ENCODE results near the gene RRP12. TPM values are rescaled to one million over a fixed set of nuclear protein-coding genes. Genes with fewer than 3 reads are reported as not detected.

RRP12 gene
- total RNA-seq, 1 experiment from 2014 or later, result 86.7 TPM

GRCh38 chr10:97336006-97336405 lies 65.1 kb downstream of the RRP12 start:
- Mint-ChIP-seq H3K27ac (ENCODE audit: low read depth, unreplicated experiment) (peak overlapping the region; percentile 98), H3K4me1 (ENCODE audit: insufficient read depth, unreplicated experiment) (peaks cover 24% of the 10 kb centered on the region), H3K36me3 (ENCODE audit: insufficient read depth, unreplicated experiment) (peaks cover 16% of the 10 kb centered on the region), H3K27me3 (ENCODE audit: insufficient read depth, unreplicated experiment) (no peaks in the 10 kb centered on the region), H3K9me3 (ENCODE audit: unreplicated experiment) (no peaks in the 10 kb centered on the region), H3K4me3 (ENCODE audit: unreplicated experiment) (peak overlapping the region; percentile 93)
- ChIA-PET CTCF (interaction anchor here (0.7 kb wide), 1 partner anchor 23 kb away, joined by 3 read pairs; no protein-coding TSS in a partner anchor), POLR2A (interaction anchor here (1.2 to 8.8 kb wide), 3 partner anchors 17 to 64 kb away, joined by 10 to 158 read pairs (median 69); partner anchors contain the start of genes FRAT1 and RRP12)
- no peak for TF ChIP-seq CTCF (IDR thresholded peaks at IDR 0.05; ENCODE audit: unreplicated experiment)
- no peak for DNase-seq (ENCODE audit: unreplicated experiment)
- no TSS peak for BruUV-seq (replicated peaks)
- intact Hi-C loops (cut with micrococcal nuclease), result no loop called here

DNA sequence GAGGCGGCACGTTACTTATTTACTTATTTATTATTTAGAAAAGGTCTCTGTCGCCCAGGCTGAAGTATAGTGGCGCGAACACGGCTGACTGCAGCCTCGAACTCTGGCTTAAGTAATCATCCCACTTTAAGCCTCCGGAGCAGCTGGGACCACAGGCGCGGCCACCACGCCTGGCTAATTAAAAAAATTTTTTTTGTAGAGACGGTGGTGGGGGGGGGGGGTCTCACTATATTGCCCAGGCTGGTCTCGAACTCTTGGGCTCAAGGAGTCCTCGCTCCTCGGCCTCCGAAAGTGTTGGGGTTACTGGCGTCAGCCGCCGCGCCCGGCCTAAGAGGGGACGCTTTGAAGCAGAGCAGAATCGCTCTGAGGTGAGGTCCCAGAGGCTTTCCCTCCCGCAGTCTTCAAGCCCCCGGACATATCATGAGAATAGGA lies 65.9 kb downstream of the RRP12 start:
- peaks cover 20% of the 10 kb centered on the region for H3K36me3 Mint-ChIP-seq (ENCODE audit: insufficient read depth, unreplicated experiment)
- H3K27ac Mint-ChIP-seq (ENCODE audit: low read depth, unreplicated experiment), result peak overlapping the region; percentile 98
- H3K9me3 Mint-ChIP-seq (ENCODE audit: unreplicated experiment), result no peaks in the 10 kb centered on the region
- no peak for TF ChIP-seq CTCF (IDR thresholded peaks at IDR 0.05; ENCODE audit: unreplicated experiment)
- intact Hi-C loops (cut with micrococcal nuclease), result no loop called here
- H3K27me3 Mint-ChIP-seq (ENCODE audit: insufficient read depth, unreplicated experiment), result no peaks in the 10 kb centered on the region
- no peak for DNase-seq (ENCODE audit: unreplicated experiment)
- BruUV-seq (replicated peaks), result TSS peak; percentile 68
- peaks cover 24% of the 10 kb centered on the region for H3K4me1 Mint-ChIP-seq (ENCODE audit: insufficient read depth, unreplicated experiment)
- CTCF ChIA-PET, result interaction anchor here (0.7 kb wide), 1 partner anchor 24 kb away, joined by 3 read pairs; no protein-coding TSS in a partner anchor
- POLR2A ChIA-PET, result interaction anchor here (0.6 to 9.9 kb wide), 8 partner anchors 13 to 354 kb away, joined by 3 to 158 read pairs (median 21); partner anchors contain the start of genes AVPI1, FRAT1 and RRP12
- peak overlapping the region; percentile 93 for H3K4me3 Mint-ChIP-seq (ENCODE audit: unreplicated experiment)

- Mint-ChIP-seq H3K9me3 (ENCODE audit: unreplicated experiment) (no peaks in the 10 kb centered on the region), H3K27me3 (ENCODE audit: insufficient read depth, unreplicated experiment) (no peaks in the 10 kb centered on the region), H3K4me1 (ENCODE audit: insufficient read depth, unreplicated experiment) (peaks cover 30% of the 10 kb centered on the region), H3K36me3 (ENCODE audit: insufficient read depth, unreplicated experiment) (peaks cover 27% of the 10 kb centered on the region), H3K27ac (ENCODE audit: low read depth, unreplicated experiment) (peak within 1 kb of the TSS; percentile 98), H3K4me3 (ENCODE audit: unreplicated experiment) (peak within 1 kb of the TSS; percentile 93)
- ChIA-PET CTCF (interaction anchor here (0.7 to 6.8 kb wide), 5 partner anchors 15 to 133 kb away, joined by 3 to 55 read pairs (median 10); partner anchors contain the start of gene FRAT1), POLR2A (interaction anchor here (0.5 to 9.9 kb wide), 16 partner anchors 9 to 508 kb away, joined by 3 to 158 read pairs (median 3); partner anchors contain the start of genes ARHGAP19, AVPI1, FRAT1 and RRP12)
- DNase-seq (ENCODE audit: unreplicated experiment), result peak; percentile 89
- intact Hi-C loops (cut with micrococcal nuclease), result no loop called here
- TF ChIP-seq CTCF (IDR thresholded peaks at IDR 0.05; ENCODE audit: unreplicated experiment), result no peak
- BruUV-seq (replicated peaks), result no TSS peak
Observed at GRCh38 chr10:97334370-97335175, 66.6 kb downstream of the RRP12 start, which contains the start of gene FRAT2. TSS of gene FRAT2 (minus strand) at chr10:97334729. CDS start at chr10:97334572, 157 bp downstream.

All from MCF 10A (cell line).